Stimulated activated CD8-positive, alpha-beta memory T cell treated with anti-CD3 and anti-CD28 coated beads, Interleukin-15, amount 100 ng/mL, for 48 hours (primary cell): Measurements from ENCODE around the gene ATE1.
A peak's percentile ranks its signal among the peaks of the same experiment; 100 is the strongest.
"Not testable (repeated sequence)": the region's sequence is repeated elsewhere in the genome, so short reads cannot be mapped to it uniquely, and the experiment has no call there.

Experiments
- DNase-seq, 2 donors: peaks; one replicate each; pipeline ENCODE4 v3.0.0-alpha.2; 2020; ENCODE audit warnings: low read depth in 2 of 2

The ATE1 gene

GRCh38 chr10:121930268-121931085 lies 2.6 kb upstream of the ATE1 start:
- not testable (repeated sequence) for DNase-seq

GRCh38 chr10:121929585-121930267 lies 1.9 kb upstream of the ATE1 start:
- DNase-seq: not testable (repeated sequence)

- DNase-seq: no peak
Measured at GRCh38 chr10:121928528-121928884, 675 bp upstream of the ATE1 start.

GRCh38 chr10:121927318-121927840 lies 452 bp downstream of the ATE1 start:
- DNase-seq: peak; percentile 19 to 27

GRCh38 chr10:121926671-121927317 lies 1.0 kb downstream of the ATE1 start:
- DNase-seq: no peak

GRCh38 chr10:121926157-121926556 lies 1.7 kb downstream of the ATE1 start:
- DNase-seq: no peak

GRCh38 chr10:121921238-121921931 lies 6.4 kb downstream of the ATE1 start:
- DNase-seq: no peak

GRCh38 chr10:121919666-121920065 lies 8.2 kb downstream of the ATE1 start:
- DNase-seq: no peak

GRCh38 chr10:121918800-121919199 lies 9.0 kb downstream of the ATE1 start:
- not testable (repeated sequence) for DNase-seq

GRCh38 chr10:121914661-121915060 lies 13.2 kb downstream of the ATE1 start:
- DNase-seq: no peak

- no peak for DNase-seq
Measured at GRCh38 chr10:121911421-121911697, 16.5 kb downstream of the ATE1 start.

- DNase-seq: no peak
Measured at GRCh38 chr10:121910673-121911420, 17.0 kb downstream of the ATE1 start.

- no peak for DNase-seq
Measured at GRCh38 chr10:121904888-121905287, 22.9 kb downstream of the ATE1 start.

GRCh38 chr10:121900443-121901174 lies 27.2 kb downstream of the ATE1 start:
- DNase-seq: no peak

GRCh38 chr10:121899727-121900126 lies 28.1 kb downstream of the ATE1 start:
- no peak for DNase-seq

GRCh38 chr10:121891103-121891502 lies 36.7 kb downstream of the ATE1 start:
- DNase-seq: no peak

- DNase-seq: no peak
Measured at GRCh38 chr10:121889212-121889611, 38.6 kb downstream of the ATE1 start.

- DNase-seq: peak; percentile 6 to 21
Measured at GRCh38 chr10:121886997-121887622, 40.7 kb downstream of the ATE1 start.

- DNase-seq: no peak
Measured at GRCh38 chr10:121886181-121886580, 41.6 kb downstream of the ATE1 start.

- DNase-seq: no peak
Measured at GRCh38 chr10:121880895-121881294, 46.9 kb downstream of the ATE1 start.
